H1 (cell line): ENCODE measurements around the gene TOR4A. TPM values are rescaled to one million over a fixed set of nuclear protein-coding genes. Genes with fewer than 3 reads are reported as not detected.

Experiments used
- CTCF ChIA-PET: fragments of 300-600 bp; sonication (Branson Sonifier 250); formaldehyde crosslinking; loops from one replicate; lab custom pipeline; 2021; ENCODE audit not compliant: partially characterized antibody; lab: Charles Lee
- POLR2A ChIA-PET: fragments of 300-600 bp; sonication (Branson Sonifier 250); formaldehyde crosslinking; loops from one replicate; lab custom pipeline; 2021; ENCODE audit warnings: inconsistent platforms; ENCODE audit not compliant: partially characterized antibody; lab: Charles Lee
- DNase-seq, 2 experiments: peaks; one replicate each; pipeline versions ENCODE4 v3.0.0 to v3.0.0-alpha.2; 2010 to 2022; ENCODE audit warnings: low spot score in 2 of 2, low read depth in 1 of 2, mixed read lengths in 1 of 2
- FAIRE-seq: peaks from 2 replicates; lab custom pipeline; 2011; peaks lifted over from hg19 to GRCh38; lab: Jason Lieb, UNC
- H2AFZ ChIP-seq: 2 replicates; pipeline ENCODE4 v1.8.1; 2012; ENCODE audit warnings: low read length, inconsistent platforms
- H2AK5ac ChIP-seq: 2 replicates; pipeline ENCODE4 v1.6.1; 2013; ENCODE audit warnings: low read depth, low read length
- H2BK120ac ChIP-seq: replicated peaks from 2 replicates; pipeline ENCODE3; 2013; ENCODE audit warnings: low read depth, low read length, inconsistent platforms
- H2BK12ac ChIP-seq: 2 replicates; pipeline ENCODE4 v1.6.1; 2013; ENCODE audit warnings: low read depth, low read length
- H2BK15ac ChIP-seq: 2 replicates; pipeline ENCODE4 v1.6.1; 2013; ENCODE audit warnings: low read length
- H2BK20ac ChIP-seq: 2 replicates; pipeline ENCODE4 v1.6.1; 2013; ENCODE audit warnings: low read length
- H2BK5ac ChIP-seq: 2 replicates; pipeline ENCODE4 v1.6.1; 2013; ENCODE audit warnings: low read depth, low read length
- H3K14ac ChIP-seq: 2 replicates; pipeline ENCODE4 v1.6.1; 2013; ENCODE audit warnings: inconsistent platforms; ENCODE audit not compliant: insufficient read length
- H3K18ac ChIP-seq: 2 replicates; pipeline ENCODE4 v1.6.1; 2013; ENCODE audit warnings: low read length; ENCODE audit errors: extremely low read depth
- H3K23ac ChIP-seq: 2 replicates; pipeline ENCODE4 v1.6.1; 2013; ENCODE audit warnings: inconsistent platforms; ENCODE audit not compliant: insufficient read length
- H3K23me2 ChIP-seq: 2 replicates; pipeline ENCODE4 v1.6.1; 2013; ENCODE audit warnings: low read depth, low read length
- H3K27ac ChIP-seq: 2 replicates; pipeline ENCODE4 v1.6.1; 2011; ENCODE audit warnings: low read depth, low read length, inconsistent platforms
- H3K27me3 ChIP-seq, 4 experiments: replicated peaks in 1 of 4; 1 replicate in 1 of 4; 2 replicates in 3 of 4; pipeline versions ENCODE4 v1.6.1 to v1.8.1; 2011 to 2013; ENCODE audit warnings: low read length in 3 of 4, mild to moderate bottlenecking in 3 of 4, inconsistent platforms in 2 of 4, mixed read lengths in 2 of 4, moderate library complexity in 1 of 4; ENCODE audit not compliant: control insufficient read depth in 3 of 4, insufficient read depth in 3 of 4; ENCODE audit errors: extremely low read depth in 1 of 4
- H3K36me3 ChIP-seq, 4 experiments: 2 replicates each; pipeline versions ENCODE4 v1.6.1 to v1.8.1; 2011 to 2013; ENCODE audit warnings: mild to moderate bottlenecking in 4 of 4, low read length in 3 of 4, moderate library complexity in 2 of 4, control low read depth in 1 of 4, inconsistent platforms in 1 of 4; ENCODE audit not compliant: insufficient read depth in 4 of 4, control insufficient read depth in 2 of 4
- H3K4ac ChIP-seq: replicated peaks from 2 replicates; pipeline ENCODE3; 2013; ENCODE audit warnings: low read length, low read depth, mixed read lengths, inconsistent platforms; ENCODE audit not compliant: insufficient read length
- H3K4me1 ChIP-seq, 4 experiments: replicated peaks in 1 of 4; 1 replicate in 1 of 4; 2 replicates in 3 of 4; pipeline versions ENCODE4 v1.6.1 to v1.8.1; 2011 to 2013; ENCODE audit warnings: low read length in 3 of 4, inconsistent platforms in 2 of 4, mixed read lengths in 1 of 4; ENCODE audit not compliant: insufficient read depth in 4 of 4, control insufficient read depth in 3 of 4
- H3K4me2 ChIP-seq, 2 experiments: 2 replicates each; pipeline versions ENCODE4 v1.6.1 to v1.8.1; 2011 to 2013; ENCODE audit warnings: low read depth in 2 of 2, low read length in 2 of 2, control low read depth in 1 of 2, inconsistent platforms in 1 of 2, mild to moderate bottlenecking in 1 of 2; ENCODE audit not compliant: insufficient read depth in 1 of 2
- H3K4me3 ChIP-seq, 4 experiments: fragments of 200-600, 300-600 bp in 1 of 4; sonication (generic), shearing (Covaris generic), sonication (Bioruptor Twin) in 1 of 4; 2 replicates each; pipeline versions ENCODE4 v1.5.1 to v1.8.1; 2011 to 2016; ENCODE audit warnings: low read length in 4 of 4, low read depth in 3 of 4, control low read depth in 2 of 4, inconsistent platforms in 2 of 4, mild to moderate bottlenecking in 2 of 4, mixed read lengths in 1 of 4, moderate library complexity in 1 of 4; ENCODE audit not compliant: insufficient read depth in 2 of 4; ENCODE audit errors: extremely low read depth in 1 of 4
- H3K56ac ChIP-seq: replicated peaks from 2 replicates; pipeline ENCODE3; 2013; ENCODE audit warnings: low read depth, mild to moderate bottlenecking, mixed read lengths, low read length, inconsistent platforms; ENCODE audit not compliant: insufficient read length
- H3K79me1 ChIP-seq: 2 replicates; pipeline ENCODE4 v1.6.1; 2013; ENCODE audit warnings: low read depth, low read length, control low read depth
- H3K79me2 ChIP-seq, 2 experiments: 2 replicates each; pipeline versions ENCODE4 v1.6.1 to v1.8.1; 2012 to 2013; ENCODE audit warnings: low read length in 2 of 2, mild to moderate bottlenecking in 2 of 2, inconsistent platforms in 1 of 2; ENCODE audit not compliant: insufficient read depth in 2 of 2, control insufficient read depth in 1 of 2
- H3K9ac ChIP-seq, 4 experiments: replicated peaks in 1 of 4; 1 replicate in 1 of 4; 2 replicates in 3 of 4; pipeline versions ENCODE4 v1.6.1 to v1.8.1; 2011 to 2013; ENCODE audit warnings: low read depth in 3 of 4, low read length in 3 of 4, control low read depth in 2 of 4, mild to moderate bottlenecking in 2 of 4, moderate library complexity in 2 of 4, inconsistent platforms in 1 of 4; ENCODE audit errors: extremely low read depth in 1 of 4
- H3K9me3 ChIP-seq, 2 experiments: 2 replicates each; pipeline versions ENCODE4 v1.6.1 to v1.8.1; 2012 to 2013; ENCODE audit warnings: mild to moderate bottlenecking in 2 of 2, moderate library complexity in 2 of 2, control low read depth in 1 of 2, inconsistent platforms in 1 of 2, low read depth in 1 of 2, low read length in 1 of 2, mixed read lengths in 1 of 2; ENCODE audit not compliant: insufficient read depth in 2 of 2
- H4K20me1 ChIP-seq, 2 experiments: replicated peaks in 1 of 2; 2 replicates each; pipeline versions ENCODE3 to v1.8.1; 2011 to 2013; ENCODE audit warnings: inconsistent platforms in 2 of 2, low read length in 2 of 2, mild to moderate bottlenecking in 1 of 2; ENCODE audit not compliant: insufficient read depth in 2 of 2, control insufficient read depth in 1 of 2
- H4K5ac ChIP-seq: 2 replicates; pipeline ENCODE4 v1.6.1; 2013; ENCODE audit warnings: low read length, low read depth, mixed read lengths, inconsistent platforms; ENCODE audit not compliant: insufficient read length
- H4K8ac ChIP-seq: 2 replicates; pipeline ENCODE4 v1.8.0; 2013; ENCODE audit warnings: mild to moderate bottlenecking, moderate library complexity, low read length, inconsistent platforms; ENCODE audit not compliant: insufficient read depth; ENCODE audit errors: extremely low read depth
- H4K91ac ChIP-seq: replicated peaks from 2 replicates; pipeline ENCODE3; 2013; ENCODE audit warnings: low read length, mixed read lengths, inconsistent platforms; ENCODE audit not compliant: insufficient read length
- ATF2 ChIP-seq: IDR thresholded peaks from 2 replicates; pipeline ENCODE4 v1.6.1; 2012; ENCODE audit warnings: low read length, inconsistent platforms
- CREB1 ChIP-seq: IDR thresholded peaks from 2 replicates; pipeline ENCODE4 v1.6.1; 2012; ENCODE audit warnings: inconsistent platforms
- CTCF ChIP-seq, 3 experiments: IDR thresholded peaks; 1 replicate in 2 of 3; 2 replicates in 1 of 3; pipeline versions ENCODE4 v1.5.1 to v1.6.1; 2011; ENCODE audit warnings: low read length in 3 of 3, mild to moderate bottlenecking in 3 of 3, inconsistent platforms in 2 of 3, low read depth in 1 of 3, moderate library complexity in 1 of 3; ENCODE audit not compliant: insufficient read depth in 1 of 3; ENCODE audit errors: control extremely low read depth in 1 of 3
- FOSL1 ChIP-seq: IDR thresholded peaks from 2 replicates; pipeline ENCODE4 v1.6.1; 2011; ENCODE audit warnings: mild to moderate bottlenecking, low read depth, low read length, moderate library complexity; ENCODE audit not compliant: insufficient read depth
- HDAC6 ChIP-seq: IDR thresholded peaks from one replicate; pipeline ENCODE4 v1.7.1; 2012; ENCODE audit warnings: low read depth, mild to moderate bottlenecking, inconsistent platforms, low read length, moderate library complexity
- WGBS, 2 experiments: shearing (Covaris generic) in 1 of 2; methylation state at CpG; one replicate each; pipeline versions ENCODE4 v1.1.6 to v1.1.7; 2013 to 2015; ENCODE audit warnings: low lambda C conversion rate in 2 of 2, mixed read lengths in 2 of 2, inconsistent platforms in 1 of 2, low coverage in 1 of 2, missing lambda C conversion rate in 1 of 2; ENCODE audit not compliant: insufficient replicate concordance in 2 of 2, insufficient coverage in 1 of 2, insufficient read length in 1 of 2; ENCODE audit errors: extremely low coverage in 1 of 2, missing lambda C conversion rate in 1 of 2; 5-methylcytosine and 5-hydroxymethylcytosine counted together
- polyA plus RNA-seq, 7 experiments: library from polyadenylated mRNA; depleted of rRNA in 3 of 7; stranded (reverse) in 5 of 7; unstranded in 2 of 7; fragments of >200 nt in 5 of 7; fragments of 200-250 nt in 2 of 7; gene quantifications; 1 replicate in 5 of 7; 2 replicates in 1 of 7; 4 replicates in 1 of 7; pipeline versions ENCODE4 v1.2.1 to v1.2.3, GENCODE V29; 2011 to 2013; ENCODE audit warnings: missing spikeins in 2 of 7, mixed read lengths in 2 of 7
- total RNA-seq: library from RNA; stranded (reverse); fragmentation: NEBNext Ultra II Directional; extraction: Animal tissue kit (Norgen Biotek cat#: 25700); gene quantifications from 2 replicates; pipeline ENCODE4 v1.2.1, GENCODE V29; 2021

Gene TOR4A
- total and polyA plus RNA-seq, 2 of the 8 experiments (the other 6 are each of a cell fraction or from before 2014, with no cell fraction given) = 8.4 to 9.3 TPM

- H2BK5ac ChIP-seq = peak overlapping the region; percentile 60; the same call in 1 of the 2 replicates
- H3K4me2 ChIP-seq = peak overlapping the region; percentile 64 to 69
- no peak overlapping the region for H2AFZ ChIP-seq
- H2AK5ac ChIP-seq = peak overlapping the region; percentile 75; the same call in 1 of the 2 replicates
- peak overlapping the region; percentile 2; the same call in 1 of the 2 replicates for H2BK12ac ChIP-seq
- H2BK15ac ChIP-seq = no peak overlapping the region; the same call in 1 of the 2 replicates
- 9% methylated on average over 29 of the region's 78 CpGs; no CpG with 5 or more reads in 1 of the 2 experiments for WGBS, 2 experiments
- H4K8ac ChIP-seq = peak overlapping the region; percentile 78
- FAIRE-seq (no peak), DNase-seq (no peak)
- H3K27ac ChIP-seq = no peak overlapping the region
- H3K9ac ChIP-seq = peak overlapping the region in 2 of 4 experiments; percentile 7 to 41; a peak in 2 of 7 replicates
- no peak overlapping the region for H4K5ac ChIP-seq
- peaks cover 4% of the 10 kb centered on the region; the same call in 1 of the 2 replicates for H3K23me2 ChIP-seq
- peaks cover 0 to 4% of the 10 kb centered on the region in 2 experiments; a peak in 2 of 4 replicates for H3K9me3 ChIP-seq
- no peak overlapping the region for H3K56ac ChIP-seq
- peak overlapping the region; percentile 90; the same call in 1 of the 2 replicates for H2BK20ac ChIP-seq
- H2BK120ac ChIP-seq = peak overlapping the region; percentile 2
- no peak overlapping the region for H3K14ac ChIP-seq
- H3K18ac ChIP-seq = peak overlapping the region; percentile 0
- H3K4me3 ChIP-seq = peak overlapping the region; percentile 29 to 60 (median 39)
- H3K23ac ChIP-seq = no peak overlapping the region
- H3K79me2 ChIP-seq = no peaks in the 10 kb centered on the region
- peak overlapping the region; percentile 92 for H4K91ac ChIP-seq
- peaks cover 3 to 28% (median 24%) of the 10 kb centered on the region in 4 experiments for H3K4me1 ChIP-seq
- H3K27me3 ChIP-seq = peaks cover 0 to 24% (median 12%) of the 10 kb centered on the region in 4 experiments; a peak in 5 of 7 replicates
- H3K4ac ChIP-seq = peak overlapping the region; percentile 82
- H3K36me3 ChIP-seq = no peaks in the 10 kb centered on the region
- POLR2A ChIA-PET = interaction anchor here (1.1 to 10.0 kb wide), 6 partner anchors 9 to 56 kb away, joined by 3 to 129 read pairs (median 4); partner anchors contain the start of gene TUBB4B
- H3K79me1 ChIP-seq = no peaks in the 10 kb centered on the region
- CTCF ChIA-PET = interaction anchor here (0.7 to 2.6 kb wide), 7 partner anchors 9 to 263 kb away, joined by 3 to 9 read pairs (median 5); no protein-coding TSS in a partner anchor
- peaks cover 3 to 8% of the 10 kb centered on the region in 2 experiments for H4K20me1 ChIP-seq
- no peak for TF ChIP-seq ATF2
- no peak for TF ChIP-seq CTCF (IDR thresholded peaks at IDR 0.05; ENCODE audit: control extremely low read depth in 1 of 3, insufficient read depth in 1 of 3, low read depth in 1 of 3, low read length in 3 of 3)
- TF ChIP-seq CREB1 = no peak
- no peak for TF ChIP-seq FOSL1
- no peak for TF ChIP-seq HDAC6
Observed at GRCh38 chr9:137295849-137296669, 18.5 kb downstream of the TOR4A start.
